Tongue (tissue), 2 donors: ENCODE measurements around the gene CCDC198. TPM values are rescaled to one million over a fixed set of nuclear protein-coding genes. Genes with fewer than 3 reads are reported as not detected.

ENCODE experiments used
- DNase-seq: peaks from one replicate; pipeline ENCODE4 v3.0.0-alpha.2; 2015
- total RNA-seq: library from RNA; depleted of rRNA; stranded (reverse); fragments of >200 nt; gene quantifications from one replicate; pipeline ENCODE4 v1.2.3, GENCODE V29; 2014

Gene CCDC198
- total RNA-seq, 1 donor from 2014 or later = not detected

DNA sequence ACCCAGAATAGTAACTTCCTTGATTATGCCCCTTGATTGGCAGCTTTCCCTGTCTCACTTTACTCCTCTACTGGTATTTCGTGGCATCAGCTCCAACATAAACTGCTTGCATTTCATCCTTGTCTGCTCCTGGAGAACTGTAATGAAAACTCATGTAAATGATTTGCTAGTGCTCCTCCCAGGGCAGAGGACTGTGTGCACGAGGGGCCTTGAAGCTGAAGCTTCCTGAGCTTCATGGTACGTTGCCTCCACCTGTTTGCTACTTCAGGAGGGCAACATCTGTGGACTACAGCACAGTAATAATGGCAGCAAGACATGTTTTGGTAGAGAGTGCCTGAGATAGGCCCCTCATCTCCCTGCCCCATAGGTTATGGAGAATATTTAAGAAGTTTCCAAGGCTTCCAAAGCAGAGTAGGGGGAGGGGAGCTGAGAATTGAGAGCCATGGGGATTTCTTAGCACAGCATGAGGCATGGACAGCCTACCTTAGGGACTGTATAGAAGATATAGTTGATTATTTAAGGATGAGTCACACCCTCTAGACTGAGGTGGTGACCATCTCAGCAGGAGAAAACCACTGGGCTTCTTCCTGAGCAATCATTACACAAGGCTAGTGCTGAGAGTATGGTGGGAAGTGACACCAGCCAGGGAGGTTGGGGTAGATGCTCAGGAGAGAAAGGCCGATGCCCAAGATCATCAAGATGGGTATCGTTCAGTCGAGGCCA lies 29.5 kb downstream of the CCDC198 start:
- no peak for DNase-seq

DNA sequence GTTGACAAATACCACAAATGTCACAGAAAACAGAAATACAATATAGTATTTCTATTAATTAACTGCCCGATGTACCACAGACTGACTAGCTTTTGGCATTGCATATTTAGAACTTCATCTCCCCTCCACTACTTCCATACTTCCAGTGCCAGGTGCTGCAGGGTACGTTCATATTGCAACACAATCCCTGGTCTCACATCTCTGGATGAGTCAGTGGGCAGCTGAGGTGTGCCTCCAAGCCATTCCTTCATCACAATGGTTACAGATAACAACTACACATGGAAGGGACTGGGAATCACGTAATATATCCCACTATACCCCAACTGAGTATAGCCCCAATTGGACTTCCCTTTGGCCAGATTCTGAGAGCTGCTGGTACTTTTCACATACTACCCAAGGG lies 31.1 kb downstream of the CCDC198 start:
- DNase-seq = no peak

DNA sequence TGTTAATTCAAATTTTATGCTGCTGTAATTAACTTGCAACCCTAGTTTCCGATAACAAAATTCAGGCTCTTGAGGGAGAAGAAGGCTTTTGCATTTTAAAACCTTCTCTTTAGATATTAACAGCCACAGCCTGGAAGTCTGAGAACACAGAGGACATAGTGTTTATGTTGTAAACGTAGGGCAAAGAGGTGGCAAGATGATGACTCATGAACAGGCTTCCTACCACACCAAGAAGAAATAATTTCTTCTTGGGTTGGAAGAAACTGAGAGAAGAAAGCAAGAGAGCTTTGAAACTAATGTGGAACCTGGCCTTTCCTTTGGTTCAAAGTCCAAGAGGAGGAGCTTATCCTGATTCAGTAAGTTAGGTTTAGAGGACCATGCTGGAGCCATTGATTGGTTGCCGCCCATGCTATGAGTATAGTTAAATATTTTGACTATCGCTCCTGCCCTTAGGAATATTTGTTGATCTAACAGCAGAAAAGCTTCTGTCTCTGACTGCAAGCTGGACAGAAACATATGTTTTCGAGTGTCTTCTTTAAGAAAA lies 31.8 kb downstream of the CCDC198 start:
- DNase-seq = no peak

DNA sequence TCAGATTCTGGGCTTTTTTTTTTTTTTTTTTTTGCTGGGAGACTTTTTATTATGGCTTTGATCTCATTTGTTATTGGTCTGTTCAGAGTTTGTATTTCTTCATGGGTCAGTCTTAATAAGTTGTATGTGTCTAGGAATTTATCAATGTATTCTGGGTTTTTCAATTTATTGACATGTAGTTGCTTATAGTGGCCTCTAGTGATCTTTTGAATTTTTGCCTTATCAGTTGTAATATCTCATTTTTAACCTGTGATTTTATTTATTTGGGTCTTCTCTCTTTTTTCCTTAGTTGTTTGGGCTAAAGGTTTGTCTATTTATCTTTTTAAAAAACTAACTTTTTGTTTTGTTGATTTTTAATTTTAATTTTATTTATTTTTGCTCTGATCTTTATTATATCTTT lies 57.7 kb downstream of the CCDC198 start:
- no peak for DNase-seq

DNA sequence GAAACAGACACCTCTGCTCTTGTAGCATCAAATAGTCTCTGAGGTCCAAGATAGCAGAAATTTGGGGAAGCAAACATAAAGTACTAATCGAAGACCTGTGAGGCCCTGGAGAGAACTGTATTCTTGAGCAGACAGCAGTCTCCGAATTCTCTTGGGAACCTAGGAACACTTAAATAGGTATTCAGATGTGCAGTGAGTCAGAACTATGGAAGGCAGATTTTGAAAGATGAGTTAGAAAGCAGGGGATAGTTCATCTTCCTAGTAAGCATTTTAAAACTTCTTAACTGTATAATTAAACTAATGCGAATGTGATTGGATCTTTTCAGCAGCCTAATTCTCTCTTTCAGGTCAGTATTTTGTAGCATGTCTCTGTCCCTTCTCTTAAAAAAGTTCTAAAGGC lies 72.7 kb downstream of the CCDC198 start:
- no peak for DNase-seq

DNA sequence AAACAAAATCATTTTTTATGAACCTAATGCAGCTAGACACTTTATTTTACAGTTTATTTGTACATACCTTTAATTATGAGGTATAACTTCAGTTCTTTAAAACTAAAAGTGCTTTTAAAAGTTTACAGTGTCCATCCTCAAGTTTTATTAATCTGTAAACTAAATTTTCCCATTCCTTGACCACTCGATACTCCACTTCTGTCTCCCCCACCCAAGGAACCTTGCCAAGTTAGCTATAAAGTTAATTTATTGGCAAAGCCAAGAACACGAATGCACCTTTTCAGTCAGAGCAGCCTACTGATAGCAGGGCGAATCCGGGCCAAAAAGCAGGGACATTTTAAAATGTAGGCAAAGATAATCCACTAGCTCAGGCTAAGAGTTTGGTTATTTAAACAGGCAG lies 73.6 kb downstream of the CCDC198 start:
- DNase-seq = no peak

Other genes with a start within 250 kb of the CCDC198 start
- gene EXOC5, start 225.0 kb downstream of the CCDC198 start, total RNA-seq = 80.6 TPM
- gene AP5M1, start 224.9 kb downstream of the CCDC198 start, total RNA-seq = 25.4 TPM
- gene NAA30, start 103.3 kb downstream of the CCDC198 start, total RNA-seq = 38.4 TPM